MCF 10A (cell line): Measurements from ENCODE around the gene AIPL1. TPM values are rescaled to one million over a fixed set of nuclear protein-coding genes. Genes with fewer than 3 reads are reported as not detected.

Source experiments
- BruUV-seq: library from RNA; stranded (reverse); fragments of 400-500 nt; replicated peaks from 2 replicates; lab custom pipeline; 2021; lab: Mats Ljungman, UMichigan
- CTCF ChIA-PET: fragments of 300-600 bp; sonication (Branson Sonifier 250); formaldehyde crosslinking; extraction: SDS; loops from one replicate; lab custom pipeline; 2021; ENCODE audit warnings: antibody characterized with exemption, inconsistent platforms; lab: Yijun Ruan, JAX
- POLR2A ChIA-PET: fragments of 300-600, 350-650 bp; sonication (Branson Sonifier 250); formaldehyde crosslinking; extraction: SDS; loops from one replicate; lab custom pipeline; 2020; ENCODE audit warnings: antibody characterized with exemption, inconsistent platforms; lab: Yijun Ruan, JAX
- DNase-seq: peaks from one replicate; pipeline ENCODE4 v3.0.0-alpha.2; 2018; ENCODE audit not compliant: unreplicated experiment
- H3K27ac Mint-ChIP-seq: one replicate; pipeline ENCODE4 v1.8.0; 2022; ENCODE audit warnings: mild to moderate bottlenecking, low read depth, mixed read lengths; ENCODE audit not compliant: unreplicated experiment
- H3K27me3 Mint-ChIP-seq: one replicate; pipeline ENCODE4 v1.8.0; 2022; ENCODE audit warnings: mixed read lengths; ENCODE audit not compliant: insufficient read depth, unreplicated experiment
- H3K36me3 Mint-ChIP-seq: one replicate; pipeline ENCODE4 v1.8.0; 2022; ENCODE audit warnings: mild to moderate bottlenecking, moderate library complexity, mixed read lengths; ENCODE audit not compliant: insufficient read depth, unreplicated experiment
- H3K4me1 Mint-ChIP-seq: one replicate; pipeline ENCODE4 v1.8.0; 2022; ENCODE audit warnings: mixed read lengths; ENCODE audit not compliant: insufficient read depth, unreplicated experiment
- H3K4me3 Mint-ChIP-seq: one replicate; pipeline ENCODE4 v1.8.0; 2022; ENCODE audit warnings: mild to moderate bottlenecking, moderate library complexity, mixed read lengths; ENCODE audit not compliant: unreplicated experiment
- H3K9me3 Mint-ChIP-seq: one replicate; pipeline ENCODE4 v1.8.0; 2022; ENCODE audit warnings: mixed read lengths; ENCODE audit not compliant: unreplicated experiment
- intact Hi-C: fragments of 100-400 bp; cut with micrococcal nuclease; formaldehyde crosslinking; loops from 2 replicates; pipeline ENCODE4 v1.14.1; 2022
- total RNA-seq: library from RNA; stranded (reverse); gene quantifications from 2 replicates; pipeline ENCODE4 v1.2.3, GENCODE V29; 2022
- TF ChIP-seq, protein P1 (sequence below): fragments of 200-600 bp; IDR thresholded peaks from one replicate; pipeline ENCODE4 v1.8.0; 2022; ENCODE audit warnings: antibody characterized with exemption, mild to moderate bottlenecking; ENCODE audit not compliant: unreplicated experiment

The AIPL1 gene
- total RNA-seq, 1 experiment from 2014 or later = not detected

DNA sequence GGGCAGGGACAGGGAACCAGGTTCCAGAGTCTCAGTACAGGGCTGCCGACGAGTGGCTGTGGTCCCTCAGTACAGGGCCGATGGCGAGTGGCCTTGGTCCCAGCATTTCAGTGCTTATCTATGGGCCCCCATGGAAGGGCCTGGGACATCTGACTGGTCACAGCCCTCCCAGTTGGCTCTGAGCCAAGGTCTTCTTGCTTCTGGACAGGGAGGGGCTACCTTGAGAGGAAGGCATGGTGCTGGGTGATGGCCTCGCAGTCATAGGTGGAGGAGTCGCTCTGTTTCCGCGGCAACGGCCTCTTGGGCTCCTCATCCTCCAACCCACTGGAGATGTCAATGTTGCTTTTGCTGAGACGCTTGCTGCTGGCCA, 41.9 kb upstream of the AIPL1 start:
- Mint-ChIP-seq H3K4me1 (peaks cover 14% of the 10 kb centered on the region), H3K4me3 (no peak overlapping the region), H3K27ac (no peak overlapping the region), H3K9me3 (no peaks in the 10 kb centered on the region), H3K36me3 (peaks cover 35% of the 10 kb centered on the region), H3K27me3 (no peaks in the 10 kb centered on the region)
- ChIA-PET POLR2A (no interaction called here), CTCF (interaction anchor here (1.6 kb wide), 1 partner anchor 8 kb away, joined by 5 read pairs; no protein-coding TSS in a partner anchor)
- TF ChIP-seq, protein P1, sequence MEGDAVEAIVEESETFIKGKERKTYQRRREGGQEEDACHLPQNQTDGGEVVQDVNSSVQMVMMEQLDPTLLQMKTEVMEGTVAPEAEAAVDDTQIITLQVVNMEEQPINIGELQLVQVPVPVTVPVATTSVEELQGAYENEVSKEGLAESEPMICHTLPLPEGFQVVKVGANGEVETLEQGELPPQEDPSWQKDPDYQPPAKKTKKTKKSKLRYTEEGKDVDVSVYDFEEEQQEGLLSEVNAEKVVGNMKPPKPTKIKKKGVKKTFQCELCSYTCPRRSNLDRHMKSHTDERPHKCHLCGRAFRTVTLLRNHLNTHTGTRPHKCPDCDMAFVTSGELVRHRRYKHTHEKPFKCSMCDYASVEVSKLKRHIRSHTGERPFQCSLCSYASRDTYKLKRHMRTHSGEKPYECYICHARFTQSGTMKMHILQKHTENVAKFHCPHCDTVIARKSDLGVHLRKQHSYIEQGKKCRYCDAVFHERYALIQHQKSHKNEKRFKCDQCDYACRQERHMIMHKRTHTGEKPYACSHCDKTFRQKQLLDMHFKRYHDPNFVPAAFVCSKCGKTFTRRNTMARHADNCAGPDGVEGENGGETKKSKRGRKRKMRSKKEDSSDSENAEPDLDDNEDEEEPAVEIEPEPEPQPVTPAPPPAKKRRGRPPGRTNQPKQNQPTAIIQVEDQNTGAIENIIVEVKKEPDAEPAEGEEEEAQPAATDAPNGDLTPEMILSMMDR = no peak
- BruUV-seq = no TSS peak
- intact Hi-C loops = no loop called here
- no peak for DNase-seq

DNA sequence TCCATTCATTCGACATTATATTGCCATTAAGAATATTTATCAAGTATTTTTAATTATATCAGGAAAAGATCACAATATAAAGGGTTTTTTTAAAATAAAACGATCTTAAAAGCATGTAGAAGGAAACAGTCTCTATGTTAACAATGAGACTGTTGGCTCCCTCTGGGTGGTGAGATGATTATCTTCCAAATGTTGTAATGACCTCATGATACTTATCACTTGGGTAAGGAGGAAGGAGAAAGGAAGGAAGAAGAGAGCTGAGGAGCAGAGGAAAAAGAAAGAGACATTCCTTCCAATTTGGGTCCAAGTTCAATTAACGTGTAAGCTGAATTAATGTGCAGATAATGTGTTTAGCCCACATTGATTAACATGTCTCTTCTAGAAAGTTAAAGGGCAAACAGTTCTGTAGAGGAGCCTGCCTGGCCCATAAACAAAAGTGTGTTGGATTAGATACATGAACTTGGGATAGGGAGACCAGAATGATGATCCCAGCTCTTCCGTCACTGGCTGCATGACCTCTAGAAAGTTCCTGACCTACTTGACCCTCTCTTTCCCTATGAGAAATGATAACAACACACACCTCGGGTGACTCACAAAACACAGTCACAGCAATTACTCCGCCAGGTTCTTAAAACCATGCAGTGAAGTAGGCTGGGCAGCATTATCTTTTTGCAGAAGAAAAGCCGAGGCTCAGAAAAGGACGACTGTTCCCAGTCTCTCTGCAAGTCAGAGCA, 41.3 kb upstream of the AIPL1 start:
- Mint-ChIP-seq H3K27ac (no peak overlapping the region), H3K4me3 (no peak overlapping the region), H3K27me3 (no peaks in the 10 kb centered on the region), H3K4me1 (peaks cover 19% of the 10 kb centered on the region), H3K9me3 (no peaks in the 10 kb centered on the region), H3K36me3 (peaks cover 30% of the 10 kb centered on the region)
- TF ChIP-seq, protein P1 = no peak
- ChIA-PET POLR2A (interaction anchor here (1.0 to 1.7 kb wide), 3 partner anchors 31 to 166 kb away, joined by 3 to 5 read pairs (median 3); no protein-coding TSS in a partner anchor), CTCF (interaction anchor here (1.2 to 1.6 kb wide), 3 partner anchors 8 to 79 kb away, joined by 4 to 5 read pairs (median 5); no protein-coding TSS in a partner anchor)
- BruUV-seq = no TSS peak
- intact Hi-C loops = no loop called here
- no peak for DNase-seq

DNA sequence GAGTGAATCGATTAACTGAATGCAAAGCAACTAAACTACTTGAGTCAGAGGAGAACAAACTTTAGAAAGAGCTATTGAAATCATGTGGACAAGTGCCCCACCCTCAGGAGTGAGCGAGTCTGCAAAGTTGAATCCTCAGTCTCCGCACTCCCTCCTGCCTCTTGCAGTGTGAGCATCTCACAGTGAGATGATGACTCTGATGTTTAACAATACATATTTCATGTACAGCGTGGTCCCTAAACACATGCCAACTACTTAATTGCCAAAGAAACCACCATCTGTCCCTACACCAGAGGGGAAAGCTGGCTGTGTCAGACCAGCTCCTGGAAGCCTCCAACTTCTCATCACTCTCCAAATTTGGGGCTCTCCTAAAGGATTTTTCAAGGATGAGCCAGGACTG, 40.5 kb upstream of the AIPL1 start:
- intact Hi-C loops = no loop called here
- Mint-ChIP-seq H3K27me3 (no peaks in the 10 kb centered on the region), H3K4me1 (peaks cover 19% of the 10 kb centered on the region), H3K27ac (no peak overlapping the region), H3K9me3 (no peaks in the 10 kb centered on the region), H3K4me3 (no peak overlapping the region), H3K36me3 (peaks cover 33% of the 10 kb centered on the region)
- ChIA-PET POLR2A (interaction anchor here (1.0 to 1.7 kb wide), 4 partner anchors 32 to 166 kb away, joined by 3 to 5 read pairs (median 4); no protein-coding TSS in a partner anchor), CTCF (interaction anchor here (0.7 to 1.6 kb wide), 5 partner anchors 9 to 173 kb away, joined by 3 to 5 read pairs (median 4); no protein-coding TSS in a partner anchor)
- TF ChIP-seq, protein P1 = no peak
- no peak for DNase-seq
- no TSS peak for BruUV-seq

DNA sequence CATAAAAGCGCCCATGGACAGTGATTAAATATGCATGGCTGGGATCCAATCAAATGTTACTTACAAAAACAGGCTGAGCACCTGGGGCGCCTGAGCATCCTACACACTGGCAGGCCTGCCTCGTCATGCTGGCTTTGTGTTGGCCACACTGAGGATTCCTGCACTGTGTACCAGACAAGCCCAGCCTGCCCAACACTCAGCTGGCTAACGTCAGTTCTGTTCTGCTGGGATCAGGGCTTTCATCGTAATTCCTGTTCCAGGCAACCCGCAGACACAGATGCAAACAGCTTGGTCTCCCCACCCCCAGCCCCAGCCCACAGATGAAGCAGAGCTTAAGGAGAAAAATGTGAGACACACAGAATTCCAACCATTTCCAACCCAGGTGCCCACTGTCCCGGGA, 40.0 kb upstream of the AIPL1 start:
- Mint-ChIP-seq H3K27me3 (no peaks in the 10 kb centered on the region), H3K36me3 (peaks cover 33% of the 10 kb centered on the region), H3K27ac (no peak overlapping the region), H3K4me1 (peaks cover 19% of the 10 kb centered on the region), H3K4me3 (no peak overlapping the region), H3K9me3 (no peaks in the 10 kb centered on the region)
- ChIA-PET POLR2A (interaction anchor here (1.2 to 1.7 kb wide), 3 partner anchors 32 to 167 kb away, joined by 3 to 5 read pairs (median 5); no protein-coding TSS in a partner anchor), CTCF (interaction anchor here (0.6 to 1.6 kb wide), 6 partner anchors 9 to 174 kb away, joined by 3 to 5 read pairs (median 4); no protein-coding TSS in a partner anchor)
- intact Hi-C loops = loop anchor here (5.0 kb wide), 1 partner anchor 102 kb away; no protein-coding TSS in a partner anchor
- TF ChIP-seq, protein P1 = no peak
- no TSS peak for BruUV-seq
- DNase-seq = no peak
